HepG2 (cell line): Measurements from ENCODE around the gene SEPTIN3. TPM values are rescaled to one million over a fixed set of nuclear protein-coding genes. Genes with fewer than 3 reads are reported as not detected.

ENCODE experiments used
- ARHGAP35 ChIP-seq: sonication (generic); formaldehyde crosslinking; IDR thresholded peaks from 2 replicates; pipeline ENCODE4 v1.9.0; 2022; ENCODE audit warnings: mild to moderate bottlenecking, inconsistent platforms, moderate library complexity, missing genetic modification reagents, borderline replicate concordance
- BCL3 ChIP-seq: sonication (generic); formaldehyde crosslinking; IDR thresholded peaks from 2 replicates; pipeline ENCODE4 v1.5.1; 2020; ENCODE audit warnings: mild to moderate bottlenecking, missing genetic modification reagents, moderate library complexity
- GABPA ChIP-seq, 2 experiments: IDR thresholded peaks; 2 replicates each; pipeline ENCODE4 v1.6.1; 2011 to 2016; ENCODE audit warnings: low read depth in 2 of 2, low read length in 1 of 2, missing biosample characterization in 1 of 2, missing genetic modification characterization in 1 of 2
- IRF2 ChIP-seq: IDR thresholded peaks from 2 replicates; pipeline ENCODE4 v1.6.1; 2018; ENCODE audit warnings: missing genetic modification reagents, missing compliant biosample characterization
- KDM5B ChIP-seq: sonication (generic); formaldehyde crosslinking; IDR thresholded peaks from 2 replicates; pipeline ENCODE4 v1.4.0; 2020; ENCODE audit warnings: missing genetic modification reagents, mild to moderate bottlenecking, borderline replicate concordance
- KMT2B ChIP-seq: IDR thresholded peaks from 2 replicates; pipeline ENCODE4 v1.6.1; 2016; ENCODE audit warnings: missing genetic modification reagents, missing compliant biosample characterization
- NCOA5 ChIP-seq: sonication (generic); formaldehyde crosslinking; IDR thresholded peaks from 2 replicates; pipeline ENCODE4 v1.4.0; 2020; ENCODE audit warnings: missing genetic modification reagents
- PAX8 ChIP-seq: sonication (generic); formaldehyde crosslinking; IDR thresholded peaks from 2 replicates; pipeline ENCODE4 v1.8.0; 2022; ENCODE audit warnings: mild to moderate bottlenecking, missing genetic modification reagents, borderline replicate concordance
- RBM39 ChIP-seq: fragments of 200-400 bp; formaldehyde crosslinking; IDR thresholded peaks from one replicate; pipeline ENCODE4 v1.6.1; 2018; ENCODE audit warnings: antibody characterized with exemption, mild to moderate bottlenecking, low read depth, low read length; ENCODE audit not compliant: poor library complexity, severe bottlenecking
- SRSF4 ChIP-seq: fragments of 200-400 bp; formaldehyde crosslinking; IDR thresholded peaks from one replicate; pipeline ENCODE4 v1.6.1; 2018; ENCODE audit warnings: mild to moderate bottlenecking, low read depth, low read length, moderate library complexity; ENCODE audit not compliant: poor library complexity, severe bottlenecking
- TRIM22 ChIP-seq: fragments of 450-650 bp; IDR thresholded peaks from 2 replicates; pipeline ENCODE4 v1.6.1; 2017
- ZNF589 ChIP-seq: sonication (generic); formaldehyde crosslinking; conservative IDR thresholded peaks from 2 replicates; pipeline ENCODE4 v1.8.0; 2022; ENCODE audit warnings: mild to moderate bottlenecking, moderate library complexity, missing genetic modification reagents
- ZNF678 ChIP-seq: sonication (generic); formaldehyde crosslinking; IDR thresholded peaks from 2 replicates; pipeline ENCODE4 v1.4.0; 2020; ENCODE audit warnings: mild to moderate bottlenecking, missing genetic modification reagents
- ZNF749 ChIP-seq: sonication (generic); formaldehyde crosslinking; IDR thresholded peaks from 2 replicates; pipeline ENCODE4 v1.8.0; 2022; ENCODE audit warnings: mild to moderate bottlenecking, missing genetic modification reagents, moderate library complexity, borderline replicate concordance
- polyA plus RNA-seq, 8 experiments: library from polyadenylated mRNA; depleted of rRNA in 3 of 8; stranded (reverse) in 7 of 8; unstranded in 1 of 8; fragments of >200 nt; fragmentation: Illumina TruSeq in 4 of 8; extraction: Trizol in 4 of 8; gene quantifications; 2 replicates each; pipeline versions ENCODE4 v1.2.1 to v1.2.3, GENCODE V29; 2011 to 2016; ENCODE audit warnings: low read depth in 4 of 8, missing spikeins in 1 of 8, mixed read lengths in 1 of 8; ENCODE audit not compliant: insufficient read depth in 1 of 8
- total RNA-seq, 5 experiments: library from RNA; depleted of rRNA; stranded (reverse); fragments of >200 nt; fragmentation: Illumina TruSeq; extraction: Trizol; gene quantifications; 2 replicates each; pipeline ENCODE4 v1.2.3, GENCODE V29; 2016; ENCODE audit warnings: low read depth in 1 of 5
- TF ChIP-seq, protein P1 (sequence below): sonication (generic); formaldehyde crosslinking; IDR thresholded peaks from 2 replicates; pipeline ENCODE4 v1.5.0; 2020; ENCODE audit warnings: mild to moderate bottlenecking, missing genetic modification reagents, moderate library complexity
- TF ChIP-seq, protein P2 (sequence below): sonication (generic); formaldehyde crosslinking; IDR thresholded peaks from 2 replicates; pipeline ENCODE4 v1.5.0; 2020; ENCODE audit warnings: mild to moderate bottlenecking, missing genetic modification reagents, borderline replicate concordance
- TF ChIP-seq, protein P3 (sequence below): sonication (generic); formaldehyde crosslinking; IDR thresholded peaks from 2 replicates; pipeline ENCODE4 v1.4.0; 2020; ENCODE audit warnings: missing genetic modification reagents, borderline replicate concordance

Gene SEPTIN3
- total and polyA plus RNA-seq, 2 of the 13 experiments (the other 11 are each of a cell fraction or from before 2014, with no cell fraction given), result 0.04 TPM; not detected in 1

DNA sequence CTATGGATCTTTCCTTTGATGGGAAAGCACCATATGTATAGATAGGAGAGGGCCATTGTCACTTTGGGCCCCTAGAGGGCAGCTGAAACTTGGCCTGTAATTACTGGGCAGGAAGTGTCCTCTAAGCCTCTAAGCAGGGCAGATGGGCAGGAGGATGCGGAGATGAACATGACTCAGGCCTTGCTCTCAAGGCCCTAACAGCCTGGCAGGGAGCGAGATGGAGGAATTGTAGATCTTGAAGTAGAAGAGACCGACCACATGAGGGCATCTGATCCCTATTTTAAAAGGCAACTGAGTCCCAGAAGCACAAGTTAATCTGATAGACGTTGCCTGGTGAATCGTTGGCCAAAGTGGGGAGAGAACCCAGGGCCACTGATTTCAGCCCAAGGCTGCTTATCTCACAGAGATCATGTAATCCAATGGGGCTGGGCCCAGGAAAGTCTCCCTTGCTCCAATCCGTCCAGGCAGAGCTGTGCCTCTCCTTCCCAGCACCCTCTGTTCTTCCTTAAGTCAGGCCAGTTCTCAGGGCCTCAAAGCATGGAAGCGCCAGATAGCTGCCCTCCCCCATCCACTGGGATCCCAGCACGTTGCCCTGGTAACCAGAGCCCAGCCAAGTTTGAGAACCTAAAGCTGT is 2.5 kb upstream of the SEPTIN3 start (continued):
- TF ChIP-seq, protein P1, sequence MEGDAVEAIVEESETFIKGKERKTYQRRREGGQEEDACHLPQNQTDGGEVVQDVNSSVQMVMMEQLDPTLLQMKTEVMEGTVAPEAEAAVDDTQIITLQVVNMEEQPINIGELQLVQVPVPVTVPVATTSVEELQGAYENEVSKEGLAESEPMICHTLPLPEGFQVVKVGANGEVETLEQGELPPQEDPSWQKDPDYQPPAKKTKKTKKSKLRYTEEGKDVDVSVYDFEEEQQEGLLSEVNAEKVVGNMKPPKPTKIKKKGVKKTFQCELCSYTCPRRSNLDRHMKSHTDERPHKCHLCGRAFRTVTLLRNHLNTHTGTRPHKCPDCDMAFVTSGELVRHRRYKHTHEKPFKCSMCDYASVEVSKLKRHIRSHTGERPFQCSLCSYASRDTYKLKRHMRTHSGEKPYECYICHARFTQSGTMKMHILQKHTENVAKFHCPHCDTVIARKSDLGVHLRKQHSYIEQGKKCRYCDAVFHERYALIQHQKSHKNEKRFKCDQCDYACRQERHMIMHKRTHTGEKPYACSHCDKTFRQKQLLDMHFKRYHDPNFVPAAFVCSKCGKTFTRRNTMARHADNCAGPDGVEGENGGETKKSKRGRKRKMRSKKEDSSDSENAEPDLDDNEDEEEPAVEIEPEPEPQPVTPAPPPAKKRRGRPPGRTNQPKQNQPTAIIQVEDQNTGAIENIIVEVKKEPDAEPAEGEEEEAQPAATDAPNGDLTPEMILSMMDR (CRISPR knock-in tag), result peak; percentile 78
- TF ChIP-seq IRF2 (CRISPR knock-in tag) (0 out of 2 replicates have a peak, but pooled peaks have one; percentile 22), ARHGAP35 (CRISPR knock-in tag) (no peak), TRIM22 (no peak), BCL3 (CRISPR knock-in tag) (no peak), ZNF589 (no peak), ZNF678 (CRISPR knock-in tag) (no peak), GABPA (IDR thresholded peaks at IDR 0.05; ENCODE audit: low read depth, low read length) (no peak), GABPA (CRISPR knock-in tag; IDR thresholded peaks at IDR 0.05; ENCODE audit: low read depth) (0 out of 2 replicates have a peak, but pooled peaks have one; percentile 18), NCOA5 (CRISPR knock-in tag) (no peak), RBM39 (no peak), KDM5B (no peak), SRSF4 (no peak), PAX8 (CRISPR knock-in tag) (no peak), KMT2B (no peak), ZNF749 (CRISPR knock-in tag) (no peak)
- TF ChIP-seq, protein P2, sequence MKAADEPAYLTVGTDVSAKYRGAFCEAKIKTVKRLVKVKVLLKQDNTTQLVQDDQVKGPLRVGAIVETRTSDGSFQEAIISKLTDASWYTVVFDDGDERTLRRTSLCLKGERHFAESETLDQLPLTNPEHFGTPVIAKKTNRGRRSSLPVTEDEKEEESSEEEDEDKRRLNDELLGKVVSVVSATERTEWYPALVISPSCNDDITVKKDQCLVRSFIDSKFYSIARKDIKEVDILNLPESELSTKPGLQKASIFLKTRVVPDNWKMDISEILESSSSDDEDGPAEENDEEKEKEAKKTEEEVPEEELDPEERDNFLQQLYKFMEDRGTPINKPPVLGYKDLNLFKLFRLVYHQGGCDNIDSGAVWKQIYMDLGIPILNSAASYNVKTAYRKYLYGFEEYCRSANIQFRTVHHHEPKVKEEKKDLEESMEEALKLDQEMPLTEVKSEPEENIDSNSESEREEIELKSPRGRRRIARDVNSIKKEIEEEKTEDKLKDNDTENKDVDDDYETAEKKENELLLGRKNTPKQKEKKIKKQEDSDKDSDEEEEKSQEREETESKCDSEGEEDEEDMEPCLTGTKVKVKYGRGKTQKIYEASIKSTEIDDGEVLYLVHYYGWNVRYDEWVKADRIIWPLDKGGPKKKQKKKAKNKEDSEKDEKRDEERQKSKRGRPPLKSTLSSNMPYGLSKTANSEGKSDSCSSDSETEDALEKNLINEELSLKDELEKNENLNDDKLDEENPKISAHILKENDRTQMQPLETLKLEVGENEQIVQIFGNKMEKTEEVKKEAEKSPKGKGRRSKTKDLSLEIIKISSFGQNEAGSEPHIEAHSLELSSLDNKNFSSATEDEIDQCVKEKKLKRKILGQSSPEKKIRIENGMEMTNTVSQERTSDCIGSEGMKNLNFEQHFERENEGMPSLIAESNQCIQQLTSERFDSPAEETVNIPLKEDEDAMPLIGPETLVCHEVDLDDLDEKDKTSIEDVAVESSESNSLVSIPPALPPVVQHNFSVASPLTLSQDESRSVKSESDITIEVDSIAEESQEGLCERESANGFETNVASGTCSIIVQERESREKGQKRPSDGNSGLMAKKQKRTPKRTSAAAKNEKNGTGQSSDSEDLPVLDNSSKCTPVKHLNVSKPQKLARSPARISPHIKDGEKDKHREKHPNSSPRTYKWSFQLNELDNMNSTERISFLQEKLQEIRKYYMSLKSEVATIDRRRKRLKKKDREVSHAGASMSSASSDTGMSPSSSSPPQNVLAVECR (CRISPR knock-in tag), result no peak
- TF ChIP-seq, protein P3, sequence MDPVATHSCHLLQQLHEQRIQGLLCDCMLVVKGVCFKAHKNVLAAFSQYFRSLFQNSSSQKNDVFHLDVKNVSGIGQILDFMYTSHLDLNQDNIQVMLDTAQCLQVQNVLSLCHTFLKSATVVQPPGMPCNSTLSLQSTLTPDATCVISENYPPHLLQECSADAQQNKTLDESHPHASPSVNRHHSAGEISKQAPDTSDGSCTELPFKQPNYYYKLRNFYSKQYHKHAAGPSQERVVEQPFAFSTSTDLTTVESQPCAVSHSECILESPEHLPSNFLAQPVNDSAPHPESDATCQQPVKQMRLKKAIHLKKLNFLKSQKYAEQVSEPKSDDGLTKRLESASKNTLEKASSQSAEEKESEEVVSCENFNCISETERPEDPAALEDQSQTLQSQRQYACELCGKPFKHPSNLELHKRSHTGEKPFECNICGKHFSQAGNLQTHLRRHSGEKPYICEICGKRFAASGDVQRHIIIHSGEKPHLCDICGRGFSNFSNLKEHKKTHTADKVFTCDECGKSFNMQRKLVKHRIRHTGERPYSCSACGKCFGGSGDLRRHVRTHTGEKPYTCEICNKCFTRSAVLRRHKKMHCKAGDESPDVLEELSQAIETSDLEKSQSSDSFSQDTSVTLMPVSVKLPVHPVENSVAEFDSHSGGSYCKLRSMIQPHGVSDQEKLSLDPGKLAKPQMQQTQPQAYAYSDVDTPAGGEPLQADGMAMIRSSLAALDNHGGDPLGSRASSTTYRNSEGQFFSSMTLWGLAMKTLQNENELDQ (CRISPR knock-in tag), result no peak
